ENCODE data around the gene SPATC1L. TPM values are rescaled to one million over a fixed set of nuclear protein-coding genes. Genes with fewer than 3 reads are reported as not detected.
A peak's percentile ranks its signal among the peaks of the same experiment; 100 is the strongest.

The SPATC1L gene
- polyA plus RNA-seq, 2 of the 4 experiments (the other 2 are of a cell fraction), result 0.14 TPM; not detected in 1

DNA sequence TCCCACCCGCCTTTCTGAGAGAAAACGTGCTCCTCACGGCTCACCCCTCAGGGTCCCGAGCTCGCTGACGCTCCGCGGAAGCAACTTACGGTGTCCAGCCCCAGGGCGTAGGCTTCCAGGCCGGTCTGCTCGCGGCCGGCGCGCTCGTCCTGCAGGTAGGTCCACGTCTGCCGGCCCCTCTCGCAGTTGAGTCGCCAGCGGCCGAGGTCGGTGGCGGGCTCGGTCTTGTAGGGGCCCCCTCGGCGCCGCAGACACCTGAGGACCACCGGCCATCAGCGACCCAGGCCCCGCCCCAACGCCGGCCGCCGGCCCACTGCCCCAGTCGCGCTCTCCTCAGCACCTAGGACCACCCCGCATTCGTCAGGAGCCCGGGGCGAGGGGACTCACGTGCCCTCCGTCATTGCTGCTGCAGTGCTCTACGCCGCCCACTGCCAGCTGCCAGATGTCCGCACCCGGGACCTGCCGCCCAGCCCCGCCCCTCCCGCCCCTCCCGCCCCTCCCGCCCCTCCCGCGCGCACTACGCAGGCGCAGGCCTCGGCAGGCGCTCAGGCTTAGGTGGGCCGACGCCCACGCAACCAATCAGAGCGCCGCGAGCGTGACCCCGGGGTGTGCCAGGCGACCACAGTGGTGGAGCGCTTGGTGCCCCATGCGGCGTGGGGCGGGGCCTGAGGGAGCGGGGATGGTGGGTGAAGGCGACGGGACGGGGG, 44.2 kb upstream of the SPATC1L start, which contains the start of gene LSS:
LSS (minus strand) TSS at position 430 of the 707 bp plus-strand sequence; CDS start at position 401, 29 bp downstream.
- CTCF ChIA-PET, result interaction anchor here (0.7 to 2.3 kb wide), 4 partner anchors 13 to 85 kb away, joined by 3 to 7 read pairs (median 3); no protein-coding TSS in a partner anchor
- 0% methylated on average over 4 of the region's 77 CpGs for WGBS (ENCODE audit: missing lambda C conversion rate)
- DNase-seq (ENCODE audit: low read depth in 1 of 2, low spot score in 1 of 2), result peak; percentile 90 to 97
- H3K4me2 ChIP-seq, result peak within 1 kb of the TSS; percentile 91
- POLR2A ChIA-PET, result no interaction called here
- peak within 1 kb of the TSS; percentile 93 to 99 for H3K27ac ChIP-seq
- peaks cover 14% of the 10 kb centered on the region for H3K4me1 ChIP-seq
- TF ChIP-seq CEBPB (IDR thresholded peaks at IDR 0.05) (no peak), USF2 (IDR thresholded peaks at IDR 0.05) (no peak), ATOH8 (CRISPR knock-in tag; IDR thresholded peaks at IDR 0.05; ENCODE audit: low read depth) (no peak), BHLHE40 (IDR thresholded peaks at IDR 0.05; ENCODE audit: low read depth, low read length) (peak; percentile 65; the same call in 1 of the 2 replicates), MAFK (IDR thresholded peaks at IDR 0.05; ENCODE audit: partially characterized antibody) (no peak), CTCF (IDR thresholded peaks at IDR 0.05) (no peak), PHF8 (IDR thresholded peaks at IDR 0.05; ENCODE audit: borderline replicate concordance, low read depth) (peak; percentile 42; the same call in 1 of the 2 replicates), MAX (IDR thresholded peaks at IDR 0.05) (peak; percentile 52; the same call in 1 of the 2 replicates), POLR2A (IDR thresholded peaks at IDR 0.05; ENCODE audit: low read length) (peak; percentile 56)
- TF ChIP-seq, protein P1, sequence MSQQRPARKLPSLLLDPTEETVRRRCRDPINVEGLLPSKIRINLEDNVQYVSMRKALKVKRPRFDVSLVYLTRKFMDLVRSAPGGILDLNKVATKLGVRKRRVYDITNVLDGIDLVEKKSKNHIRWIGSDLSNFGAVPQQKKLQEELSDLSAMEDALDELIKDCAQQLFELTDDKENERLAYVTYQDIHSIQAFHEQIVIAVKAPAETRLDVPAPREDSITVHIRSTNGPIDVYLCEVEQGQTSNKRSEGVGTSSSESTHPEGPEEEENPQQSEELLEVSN (IDR thresholded peaks at IDR 0.05; ENCODE audit: borderline replicate concordance, low read depth), result 0 out of 2 replicates have a peak, but pooled peaks have one; percentile 11
- TF ChIP-seq, protein P2, sequence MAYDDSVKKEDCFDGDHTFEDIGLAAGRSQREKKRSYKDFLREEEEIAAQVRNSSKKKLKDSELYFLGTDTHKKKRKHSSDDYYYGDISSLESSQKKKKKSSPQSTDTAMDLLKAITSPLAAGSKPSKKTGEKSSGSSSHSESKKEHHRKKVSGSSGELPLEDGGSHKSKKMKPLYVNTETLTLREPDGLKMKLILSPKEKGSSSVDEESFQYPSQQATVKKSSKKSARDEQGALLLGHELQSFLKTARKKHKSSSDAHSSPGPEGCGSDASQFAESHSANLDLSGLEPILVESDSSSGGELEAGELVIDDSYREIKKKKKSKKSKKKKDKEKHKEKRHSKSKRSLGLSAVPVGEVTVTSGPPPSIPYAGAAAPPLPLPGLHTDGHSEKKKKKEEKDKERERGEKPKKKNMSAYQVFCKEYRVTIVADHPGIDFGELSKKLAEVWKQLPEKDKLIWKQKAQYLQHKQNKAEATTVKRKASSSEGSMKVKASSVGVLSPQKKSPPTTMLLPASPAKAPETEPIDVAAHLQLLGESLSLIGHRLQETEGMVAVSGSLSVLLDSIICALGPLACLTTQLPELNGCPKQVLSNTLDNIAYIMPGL (CRISPR knock-in tag; IDR thresholded peaks at IDR 0.05; ENCODE audit: borderline replicate concordance), result no peak
- no peaks in the 10 kb centered on the region for H3K9me3 ChIP-seq
- ATAC-seq, result peak; percentile 93 to 96
- no peak for FAIRE-seq
- H3K4me3 ChIP-seq, result peak within 1 kb of the TSS; percentile 81

DNA sequence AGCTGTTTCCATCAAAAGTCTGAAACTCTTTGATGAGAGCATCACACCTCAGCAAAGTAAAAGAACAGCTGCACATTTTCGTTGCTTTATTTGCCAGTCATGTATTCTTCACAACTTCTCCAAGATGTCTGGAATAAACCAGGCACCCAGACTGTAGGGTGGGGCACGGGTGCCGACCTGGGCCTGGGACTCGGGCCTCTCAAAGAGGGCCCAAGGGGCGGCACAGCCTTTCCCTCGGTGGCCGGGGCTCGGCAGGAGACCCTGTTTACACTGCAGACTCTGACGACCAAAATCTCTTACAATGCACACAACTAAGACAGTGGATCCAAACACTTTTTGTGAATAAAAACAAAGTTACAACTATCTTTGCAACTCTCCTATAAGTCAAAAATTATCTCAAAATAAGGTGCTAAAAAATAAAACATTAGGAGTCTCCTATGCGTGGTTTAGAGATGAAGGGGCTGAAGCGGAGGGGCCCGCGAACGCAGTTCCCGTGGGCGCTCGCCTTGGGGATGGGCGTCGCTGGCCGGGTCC, 43.6 kb upstream of the SPATC1L start:
- DNase-seq (ENCODE audit: low read depth in 1 of 2, low spot score in 1 of 2) (no peak), ATAC-seq (no peak), FAIRE-seq (no peak)
- Histone ChIP-seq H3K4me1 (peaks cover 14% of the 10 kb centered on the region), H3K4me3 (peak overlapping the region; percentile 81), H3K27ac (peak overlapping the region; percentile 87 to 93), H3K4me2 (peak overlapping the region; percentile 91), H3K9me3 (no peaks in the 10 kb centered on the region)
- POLR2A ChIA-PET, result no interaction called here
- CTCF ChIA-PET, result interaction anchor here (0.7 to 2.3 kb wide), 5 partner anchors 12 to 254 kb away, joined by 3 to 7 read pairs (median 3); no protein-coding TSS in a partner anchor
- WGBS (ENCODE audit: missing lambda C conversion rate), result 10% methylated on average over 20 of the region's 20 CpGs
- TF ChIP-seq ZNF302 (CRISPR knock-in tag; IDR thresholded peaks at IDR 0.05) (no peak), HDAC2 (IDR thresholded peaks at IDR 0.05) (no peak), FOSB (CRISPR knock-in tag; IDR thresholded peaks at IDR 0.05) (no peak), CHD4 (IDR thresholded peaks at IDR 0.05; ENCODE audit: borderline replicate concordance) (no peak), CHD2 (IDR thresholded peaks at IDR 0.05; ENCODE audit: low read length, partially characterized antibody) (no peak), MAX (IDR thresholded peaks at IDR 0.05) (no peak), NFE2L2 (conservative IDR thresholded peaks at IDR 0.05; ENCODE audit: low read length) (no peak), RCOR1 (IDR thresholded peaks at IDR 0.05; ENCODE audit: low read depth, low read length) (no peak), PBX3 (IDR thresholded peaks at IDR 0.05) (no peak), POLR2AphosphoS2 (conservative IDR thresholded peaks at IDR 0.05; ENCODE audit: low read length) (no peak), TP53 (CRISPR knock-in tag; IDR thresholded peaks at IDR 0.05) (no peak), EHMT2 (IDR thresholded peaks at IDR 0.05; ENCODE audit: low read depth) (no peak), CBX2 (IDR thresholded peaks at IDR 0.05; ENCODE audit: borderline replicate concordance, low read depth) (no peak), FOXS1 (CRISPR knock-in tag; IDR thresholded peaks at IDR 0.05) (no peak), KDM5A (IDR thresholded peaks at IDR 0.05) (no peak)
- TF ChIP-seq, protein P3, sequence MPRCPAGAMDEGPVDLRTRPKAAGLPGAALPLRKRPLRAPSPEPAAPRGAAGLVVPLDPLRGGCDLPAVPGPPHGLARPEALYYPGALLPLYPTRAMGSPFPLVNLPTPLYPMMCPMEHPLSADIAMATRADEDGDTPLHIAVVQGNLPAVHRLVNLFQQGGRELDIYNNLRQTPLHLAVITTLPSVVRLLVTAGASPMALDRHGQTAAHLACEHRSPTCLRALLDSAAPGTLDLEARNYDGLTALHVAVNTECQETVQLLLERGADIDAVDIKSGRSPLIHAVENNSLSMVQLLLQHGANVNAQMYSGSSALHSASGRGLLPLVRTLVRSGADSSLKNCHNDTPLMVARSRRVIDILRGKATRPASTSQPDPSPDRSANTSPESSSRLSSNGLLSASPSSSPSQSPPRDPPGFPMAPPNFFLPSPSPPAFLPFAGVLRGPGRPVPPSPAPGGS (IDR thresholded peaks at IDR 0.05), result no peak
